ENCODE results near the gene DMRTA1. TPM values are rescaled to one million over a fixed set of nuclear protein-coding genes. Genes with fewer than 3 reads are reported as not detected.
"Not testable (repeated sequence)": the region's sequence is repeated elsewhere in the genome, so short reads cannot be mapped to it uniquely, and the experiment has no call there.

The DMRTA1 gene
- total RNA-seq, 6 experiments from 2014 or later = 2.7 to 9.3 (median 7.7) TPM

- intact Hi-C loops (cut with DNase I) = no loop called here
- Histone ChIP-seq H3K27ac (no peak overlapping the region), H3K4me1 (no peaks in the 10 kb centered on the region), H3K4me3 (no peak overlapping the region), H3K27me3 (no peaks in the 10 kb centered on the region), H3K36me3 (no peaks in the 10 kb centered on the region), H3K9me3 (peaks cover 0 to 3% (median 0%) of the 10 kb centered on the region in 4 donors)
- peak in 2 of 4 donors; percentile 26 to 94 for ATAC-seq
- no peak for DNase-seq
- no peak for TF ChIP-seq CTCF (IDR thresholded peaks at IDR 0.05)
- no peak for TF ChIP-seq POLR2A (IDR thresholded peaks at IDR 0.05)
- WGBS (ENCODE audit: insufficient coverage, low coverage, low lambda C conversion rate, missing lambda C conversion rate) = 42% methylated on average over 1 of the region's 1 CpG
Observed at GRCh38 chr9:22463205-22463604, 16.6 kb downstream of the DMRTA1 start.

- TF ChIP-seq CTCF (IDR thresholded peaks at IDR 0.05) (peak; percentile 60 to 70 (median 65)), POLR2A (IDR thresholded peaks at IDR 0.05) (no peak)
- Histone ChIP-seq H3K27ac (no peak overlapping the region), H3K36me3 (no peaks in the 10 kb centered on the region), H3K4me3 (no peak overlapping the region), H3K9me3 (no peaks in the 10 kb centered on the region), H3K27me3 (no peaks in the 10 kb centered on the region), H3K4me1 (no peaks in the 10 kb centered on the region)
- DNase-seq = no peak
- 7% methylated on average over 8 of the region's 8 CpGs for WGBS (ENCODE audit: insufficient coverage, low coverage, low lambda C conversion rate, missing lambda C conversion rate)
- intact Hi-C loops (cut with DNase I) = no loop called here
- ATAC-seq = peak; percentile 80 to 87 (median 81)
Observed at GRCh38 chr9:22469928-22470544, 23.4 kb downstream of the DMRTA1 start.

- DNase-seq (no peak), ATAC-seq (no peak)
- H3K27ac ChIP-seq = no peak overlapping the region
- no peaks in the 10 kb centered on the region for H3K9me3 ChIP-seq
- no peak for TF ChIP-seq POLR2A (IDR thresholded peaks at IDR 0.05)
- no peak for TF ChIP-seq CTCF (IDR thresholded peaks at IDR 0.05)
- WGBS (ENCODE audit: insufficient coverage, low coverage, low lambda C conversion rate, missing lambda C conversion rate) = 83% methylated on average over 2 of the region's 2 CpGs
- intact Hi-C loops (cut with DNase I) = no loop called here
- H3K27me3 ChIP-seq = no peaks in the 10 kb centered on the region
- no peak overlapping the region for H3K4me3 ChIP-seq
- no peaks in the 10 kb centered on the region for H3K36me3 ChIP-seq
- H3K4me1 ChIP-seq = no peaks in the 10 kb centered on the region
Observed at GRCh38 chr9:22481566-22481965, 34.9 kb downstream of the DMRTA1 start.

GRCh38 chr9:22483528-22484070, 37.0 kb downstream of the DMRTA1 start:
- Histone ChIP-seq H3K36me3 (no peaks in the 10 kb centered on the region), H3K27me3 (no peaks in the 10 kb centered on the region), H3K4me3 (no peak overlapping the region), H3K27ac (no peak overlapping the region), H3K9me3 (no peaks in the 10 kb centered on the region), H3K4me1 (no peaks in the 10 kb centered on the region)
- DNase-seq = no peak
- WGBS (ENCODE audit: insufficient coverage, low coverage, low lambda C conversion rate, missing lambda C conversion rate) = 83% methylated on average over 1 of the region's 1 CpG
- TF ChIP-seq CTCF (IDR thresholded peaks at IDR 0.05) = no peak
- TF ChIP-seq POLR2A (IDR thresholded peaks at IDR 0.05) = no peak
- intact Hi-C loops (cut with DNase I) = no loop called here
- ATAC-seq = no peak

GRCh38 chr9:22496197-22496596, 49.6 kb downstream of the DMRTA1 start:
- H3K9me3 ChIP-seq; H3K27ac ChIP-seq; H3K36me3 ChIP-seq; DNase-seq; H3K4me1 ChIP-seq; H3K4me3 ChIP-seq; H3K27me3 ChIP-seq; ATAC-seq; intact Hi-C loops (cut with DNase I): not testable (repeated sequence)
- WGBS (ENCODE audit: insufficient coverage, low coverage, low lambda C conversion rate, missing lambda C conversion rate) = 63% methylated on average over 2 of the region's 4 CpGs
